Mesendoderm (in vitro differentiated cells): ENCODE data around the gene COA3.

ENCODE experiments used
- DNase-seq: peaks from one replicate; pipeline ENCODE4 v3.0.0; 2013
- H2AK5ac ChIP-seq: 2 replicates; pipeline ENCODE4 v1.6.1; 2013; ENCODE audit warnings: low read length, inconsistent platforms
- H2BK120ac ChIP-seq: 2 replicates; pipeline ENCODE4 v1.6.1; 2013; ENCODE audit warnings: low read depth, mild to moderate bottlenecking, low read length, moderate library complexity, mixed read lengths
- H2BK15ac ChIP-seq: replicated peaks from 2 replicates; pipeline ENCODE4 v1.6.1; 2013; ENCODE audit warnings: low read depth, mild to moderate bottlenecking, moderate library complexity
- H2BK5ac ChIP-seq: 2 replicates; pipeline ENCODE4 v1.6.1; 2013; ENCODE audit warnings: low read length, inconsistent platforms
- H3K18ac ChIP-seq: 2 replicates; pipeline ENCODE4 v1.6.1; 2013; ENCODE audit warnings: mild to moderate bottlenecking, low read length, mixed read lengths
- H3K23ac ChIP-seq: one replicate; pipeline ENCODE4 v1.6.1; 2013; ENCODE audit warnings: low read length
- H3K27ac ChIP-seq: 2 replicates; pipeline ENCODE4 v1.5.1; 2013; ENCODE audit warnings: low read depth, mild to moderate bottlenecking, inconsistent platforms, low read length, moderate library complexity
- H3K27me3 ChIP-seq: 2 replicates; pipeline ENCODE4 v1.6.1; 2013; ENCODE audit warnings: low read length, control low read depth, mild to moderate bottlenecking, inconsistent platforms; ENCODE audit not compliant: insufficient read depth, poor library complexity
- H3K36me3 ChIP-seq: 2 replicates; pipeline ENCODE4 v1.6.1; 2013; ENCODE audit warnings: low read length, inconsistent platforms; ENCODE audit not compliant: control insufficient read depth, insufficient read depth
- H3K4ac ChIP-seq: one replicate; pipeline ENCODE4 v1.6.1; 2013; ENCODE audit warnings: low read depth, mild to moderate bottlenecking, low read length, moderate library complexity
- H3K4me1 ChIP-seq: 2 replicates; pipeline ENCODE4 v1.6.1; 2013; ENCODE audit warnings: low read depth, low read length, inconsistent platforms; ENCODE audit not compliant: control insufficient read depth
- H3K4me2 ChIP-seq: 2 replicates; pipeline ENCODE4 v1.6.1; 2013; ENCODE audit warnings: low read length
- H3K4me3 ChIP-seq: 2 replicates; pipeline ENCODE4 v1.5.1; 2013; ENCODE audit warnings: mild to moderate bottlenecking, low read length
- H3K56ac ChIP-seq: one replicate; pipeline ENCODE4 v1.6.1; 2013; ENCODE audit warnings: low read length
- H3K79me1 ChIP-seq: 2 replicates; pipeline ENCODE4 v1.6.1; 2013; ENCODE audit warnings: low read length, inconsistent platforms
- H3K79me2 ChIP-seq: 2 replicates; pipeline ENCODE4 v1.6.1; 2013; ENCODE audit warnings: mild to moderate bottlenecking, low read length; ENCODE audit not compliant: control insufficient read depth, insufficient read depth
- H3K9ac ChIP-seq: 2 replicates; pipeline ENCODE4 v1.6.1; 2013; ENCODE audit warnings: low read length, inconsistent platforms
- H4K5ac ChIP-seq: one replicate; pipeline ENCODE4 v1.6.1; 2013; ENCODE audit warnings: low read length
- H4K8ac ChIP-seq: one replicate; pipeline ENCODE4 v1.6.1; 2013; ENCODE audit warnings: low read depth, mild to moderate bottlenecking, control low read depth, low read length, moderate library complexity
- WGBS: extraction: QIAGEN DNeasy Blood & Tissue Kit; methylation state at CpG from one replicate; pipeline ENCODE4 v1.1.7; 2013; ENCODE audit warnings: low lambda C conversion rate, missing lambda C conversion rate; ENCODE audit not compliant: insufficient coverage; ENCODE audit errors: extremely low coverage; 5-methylcytosine and 5-hydroxymethylcytosine counted together

COA3 gene

DNA sequence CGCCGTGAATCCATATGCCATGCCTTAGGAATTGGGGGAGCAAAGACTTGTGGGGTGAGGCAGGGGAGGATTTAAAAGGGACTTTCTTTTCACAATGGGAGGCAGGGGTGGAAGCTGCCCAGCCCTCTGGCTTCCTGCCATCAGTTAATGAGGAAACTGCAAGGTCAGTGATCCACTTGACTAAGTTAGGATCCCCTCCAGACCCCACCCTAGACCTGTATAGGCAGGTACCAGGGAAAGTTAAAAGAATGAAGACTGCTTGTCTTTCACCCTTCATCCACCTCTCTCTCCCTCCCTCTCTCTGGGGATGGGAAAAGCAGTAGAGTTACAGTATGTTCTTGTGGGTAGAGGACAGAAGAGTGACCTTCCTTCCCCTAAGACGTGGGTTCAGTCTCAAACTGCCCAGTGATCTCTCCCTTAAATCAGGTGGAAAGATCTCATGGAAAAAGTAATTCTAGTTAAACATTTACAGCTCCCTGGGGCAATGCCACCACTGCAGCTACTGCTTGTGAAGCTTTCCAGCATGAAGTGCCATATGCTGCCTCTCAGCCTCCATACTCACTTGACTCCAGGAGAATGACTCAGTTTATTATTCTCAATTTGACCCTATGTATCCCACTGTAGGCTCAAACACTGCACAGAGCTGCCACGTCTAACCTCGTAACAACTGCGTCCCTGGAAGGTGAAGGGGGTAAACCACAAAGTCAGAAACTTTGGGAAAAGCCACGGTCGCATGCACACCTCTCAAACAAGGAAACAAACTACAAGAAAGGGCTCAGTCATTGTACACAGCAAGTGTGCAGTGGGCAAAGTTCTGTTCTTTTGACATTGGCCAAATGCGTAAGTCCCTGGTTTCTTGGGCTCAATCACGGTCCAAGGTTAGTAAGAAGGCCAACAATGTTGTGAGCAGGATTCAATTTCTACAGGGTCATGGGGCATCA lies 1.2 kb downstream of the COA3 start:
- Histone ChIP-seq H4K8ac (no peak overlapping the region), H3K9ac (peak overlapping the region; percentile 94), H3K18ac (no peak overlapping the region), H3K27me3 (no peaks in the 10 kb centered on the region), H2BK15ac (no peak overlapping the region), H3K27ac (no peak overlapping the region), H3K23ac (no peak overlapping the region), H4K5ac (no peak overlapping the region), H3K79me1 (peaks cover 7% of the 10 kb centered on the region), H3K56ac (peak overlapping the region; percentile 97), H3K79me2 (no peaks in the 10 kb centered on the region), H2BK120ac (no peak overlapping the region), H3K4ac (no peak overlapping the region), H3K4me3 (peak overlapping the region; percentile 73), H3K36me3 (no peaks in the 10 kb centered on the region), H3K4me2 (peak overlapping the region; percentile 67), H2BK5ac (no peak overlapping the region), H3K4me1 (peaks cover 6% of the 10 kb centered on the region), H2AK5ac (no peak overlapping the region)
- no CpG with 5 or more reads among the region's 10 CpGs for WGBS
- DNase-seq: no peak

DNA sequence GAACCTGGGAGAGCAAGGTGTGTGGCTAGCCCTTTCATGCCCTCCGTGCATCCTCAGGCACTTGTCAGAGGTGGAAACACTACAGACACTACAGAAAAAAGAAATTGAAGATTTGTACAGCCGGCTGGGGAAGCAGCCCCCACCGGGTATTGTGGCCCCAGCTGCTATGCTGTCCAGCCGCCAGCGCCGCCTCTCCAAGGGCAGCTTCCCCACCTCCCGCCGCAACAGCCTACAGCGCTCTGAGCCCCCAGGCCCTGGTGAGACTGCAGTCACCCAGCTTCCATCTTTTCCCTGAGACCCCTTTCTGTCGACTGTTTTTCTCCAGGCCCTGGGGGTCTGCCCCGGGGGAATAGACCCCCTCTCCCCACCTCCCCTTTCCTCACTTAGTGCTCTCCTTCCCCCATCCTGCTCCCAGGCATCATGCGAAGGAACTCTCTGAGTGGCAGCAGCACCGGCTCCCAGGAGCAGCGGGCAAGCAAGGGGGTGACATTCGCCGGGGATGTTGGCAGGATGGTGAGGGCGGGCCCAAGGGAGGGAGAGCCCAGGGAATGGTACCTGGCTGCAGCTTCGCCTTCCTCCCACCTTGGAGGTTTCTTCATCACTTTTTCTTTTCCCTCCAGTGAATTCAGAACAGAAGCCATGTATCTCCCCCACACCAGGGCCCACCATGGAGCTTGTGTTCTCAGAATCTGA lies 2.3 kb downstream of the COA3 start:
- Histone ChIP-seq H2BK120ac (no peak overlapping the region), H3K79me1 (peaks cover 7% of the 10 kb centered on the region), H3K23ac (no peak overlapping the region), H4K5ac (no peak overlapping the region), H3K36me3 (no peaks in the 10 kb centered on the region), H3K9ac (no peak overlapping the region), H3K4ac (no peak overlapping the region), H3K4me3 (no peak overlapping the region), H3K18ac (no peak overlapping the region), H2BK5ac (no peak overlapping the region), H3K27me3 (no peaks in the 10 kb centered on the region), H4K8ac (no peak overlapping the region), H3K56ac (no peak overlapping the region), H2AK5ac (no peak overlapping the region), H2BK15ac (no peak overlapping the region), H3K27ac (no peak overlapping the region), H3K4me2 (no peak overlapping the region), H3K79me2 (no peaks in the 10 kb centered on the region), H3K4me1 (peaks cover 6% of the 10 kb centered on the region)
- no CpG with 5 or more reads among the region's 18 CpGs for WGBS
- no peak for DNase-seq

DNA sequence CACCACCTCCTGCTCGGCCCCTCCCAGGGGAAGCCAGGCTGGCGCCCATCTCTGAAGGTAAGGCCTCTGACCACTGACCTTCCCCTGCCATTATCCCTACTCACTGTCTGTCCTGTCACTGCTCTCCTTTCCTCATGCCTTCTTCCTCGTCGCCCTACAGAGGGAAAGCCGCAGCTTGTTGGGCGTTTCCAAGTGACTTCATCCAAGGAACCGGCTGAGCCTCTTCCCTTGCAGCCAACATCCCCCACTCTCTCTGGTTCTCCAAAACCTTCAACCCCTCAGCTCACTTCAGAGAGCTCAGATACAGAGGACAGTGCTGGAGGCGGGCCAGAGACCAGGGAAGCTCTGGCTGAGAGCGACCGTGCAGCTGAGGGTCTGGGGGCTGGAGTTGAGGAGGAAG lies 3.0 kb downstream of the COA3 start:
- H3K4ac ChIP-seq: no peak overlapping the region
- H3K9ac ChIP-seq: no peak overlapping the region
- H4K8ac ChIP-seq: no peak overlapping the region
- no peak overlapping the region for H3K23ac ChIP-seq
- no peak overlapping the region for H2BK5ac ChIP-seq
- no CpG with 5 or more reads among the region's 10 CpGs for WGBS
- no peak overlapping the region for H4K5ac ChIP-seq
- H3K4me1 ChIP-seq: peaks cover 6% of the 10 kb centered on the region
- H3K56ac ChIP-seq: no peak overlapping the region
- no peak overlapping the region for H3K4me3 ChIP-seq
- H3K79me2 ChIP-seq: no peaks in the 10 kb centered on the region
- no peak overlapping the region for H3K27ac ChIP-seq
- H3K79me1 ChIP-seq: peaks cover 7% of the 10 kb centered on the region
- no peaks in the 10 kb centered on the region for H3K27me3 ChIP-seq
- no peak for DNase-seq
- no peak overlapping the region for H3K18ac ChIP-seq
- no peak overlapping the region for H2BK15ac ChIP-seq
- no peak overlapping the region for H2AK5ac ChIP-seq
- H3K36me3 ChIP-seq: no peaks in the 10 kb centered on the region
- no peak overlapping the region for H2BK120ac ChIP-seq
- no peak overlapping the region for H3K4me2 ChIP-seq

DNA sequence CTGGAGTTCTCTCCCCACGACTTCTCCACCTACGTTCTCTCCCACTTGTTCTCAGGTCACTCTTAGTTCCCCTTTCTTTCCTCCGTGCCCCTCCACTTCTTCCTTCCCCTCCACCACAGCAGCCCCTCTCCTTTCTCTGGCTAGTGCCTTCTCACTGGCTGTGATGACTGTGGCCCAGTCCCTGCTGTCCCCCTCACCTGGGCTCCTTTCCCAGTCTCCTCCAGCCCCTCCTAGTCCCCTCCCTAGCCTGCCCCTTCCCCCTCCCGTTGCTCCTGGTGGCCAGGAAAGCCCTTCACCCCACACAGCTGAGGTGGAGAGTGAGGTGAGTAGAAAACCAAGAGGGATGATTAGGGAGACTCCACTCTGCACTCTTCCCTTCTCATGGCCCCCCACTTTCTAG lies 3.4 kb downstream of the COA3 start:
- H3K9ac ChIP-seq: no peak overlapping the region
- H4K8ac ChIP-seq: no peak overlapping the region

DNA sequence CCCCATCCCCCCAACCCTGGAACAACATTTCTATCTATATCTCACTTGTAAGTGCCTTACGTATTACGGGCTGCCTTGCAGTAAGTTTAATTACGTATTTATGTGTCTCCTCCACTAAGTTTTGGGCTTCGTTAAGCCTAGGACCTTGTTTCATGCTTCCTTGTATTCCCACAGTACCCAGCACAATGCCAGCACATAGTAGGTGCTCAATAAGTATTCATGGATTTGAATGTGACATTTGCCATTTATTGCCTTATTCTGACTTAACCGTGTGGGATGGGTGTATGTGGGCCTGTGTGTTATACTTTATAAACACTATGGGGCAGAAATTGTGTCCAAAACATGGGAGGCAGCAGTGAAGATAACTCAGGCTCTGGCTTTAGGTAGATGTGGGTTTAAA lies 6.0 kb downstream of the COA3 start:
- Histone ChIP-seq H3K4me3 (no peak overlapping the region), H3K27ac (no peak overlapping the region), H3K18ac (no peak overlapping the region), H4K8ac (no peak overlapping the region), H2BK15ac (no peak overlapping the region), H4K5ac (no peak overlapping the region), H3K36me3 (no peaks in the 10 kb centered on the region), H2BK5ac (no peak overlapping the region), H3K9ac (no peak overlapping the region), H3K4me1 (peaks cover 1% of the 10 kb centered on the region), H3K27me3 (no peaks in the 10 kb centered on the region), H3K56ac (no peak overlapping the region), H3K4me2 (no peak overlapping the region), H3K23ac (no peak overlapping the region), H3K79me2 (no peaks in the 10 kb centered on the region), H2AK5ac (no peak overlapping the region), H3K79me1 (peaks cover 2% of the 10 kb centered on the region), H3K4ac (no peak overlapping the region), H2BK120ac (no peak overlapping the region)
- no peak for DNase-seq
- no CpG with 5 or more reads among the region's 5 CpGs for WGBS

More for the DNA sequence above, 3.4 kb downstream of the COA3 start:
- Histone ChIP-seq H3K4me1 (peaks cover 6% of the 10 kb centered on the region), H2BK5ac (no peak overlapping the region), H4K5ac (no peak overlapping the region), H3K79me2 (no peaks in the 10 kb centered on the region), H2BK120ac (no peak overlapping the region), H3K4me3 (no peak overlapping the region), H3K79me1 (peaks cover 7% of the 10 kb centered on the region), H3K4me2 (no peak overlapping the region), H3K27me3 (no peaks in the 10 kb centered on the region), H3K27ac (no peak overlapping the region), H2BK15ac (no peak overlapping the region), H3K4ac (no peak overlapping the region), H3K23ac (no peak overlapping the region), H3K36me3 (no peaks in the 10 kb centered on the region), H2AK5ac (no peak overlapping the region), H3K18ac (no peak overlapping the region), H3K56ac (no peak overlapping the region)
- WGBS: no CpG with 5 or more reads among the region's 4 CpGs
- no peak for DNase-seq
